Effector memory CD4-positive, alpha-beta T cell (primary cell): ENCODE results near the gene MTHFSD.
A peak's percentile ranks its signal among the peaks of the same experiment; 100 is the strongest.

ENCODE experiments used
- DNase-seq, 3 donors: peaks; one replicate each; pipeline ENCODE4 v3.0.0-alpha.2; 2020
- H3K27ac ChIP-seq: 2 replicates; pipeline ENCODE4 v1.7.0; 2013; ENCODE audit warnings: mild to moderate bottlenecking, low read length, moderate library complexity; ENCODE audit not compliant: insufficient read depth, poor library complexity, severe bottlenecking
- H3K27me3 ChIP-seq: replicated peaks from 2 replicates; pipeline ENCODE4 v1.7.0; 2013; ENCODE audit warnings: mild to moderate bottlenecking, low read length; ENCODE audit not compliant: insufficient read depth, control insufficient read depth, poor library complexity, severe bottlenecking
- H3K36me3 ChIP-seq: 2 replicates; pipeline ENCODE4 v1.7.0; 2013; ENCODE audit warnings: mild to moderate bottlenecking, low read length, moderate library complexity; ENCODE audit not compliant: control insufficient read depth, insufficient read depth
- H3K4me1 ChIP-seq: 2 replicates; pipeline ENCODE4 v1.7.0; 2013; ENCODE audit warnings: low read length, mild to moderate bottlenecking; ENCODE audit not compliant: control insufficient read depth, insufficient read depth, poor library complexity, severe bottlenecking
- H3K4me3 ChIP-seq: 2 replicates; pipeline ENCODE4 v1.7.0; 2013; ENCODE audit warnings: low read length, low read depth, mild to moderate bottlenecking; ENCODE audit not compliant: insufficient read depth, poor library complexity, severe bottlenecking
- H3K9me3 ChIP-seq: 2 replicates; pipeline ENCODE4 v1.7.0; 2013; ENCODE audit warnings: mild to moderate bottlenecking, low read length, moderate library complexity; ENCODE audit not compliant: control insufficient read depth

MTHFSD gene

DNA sequence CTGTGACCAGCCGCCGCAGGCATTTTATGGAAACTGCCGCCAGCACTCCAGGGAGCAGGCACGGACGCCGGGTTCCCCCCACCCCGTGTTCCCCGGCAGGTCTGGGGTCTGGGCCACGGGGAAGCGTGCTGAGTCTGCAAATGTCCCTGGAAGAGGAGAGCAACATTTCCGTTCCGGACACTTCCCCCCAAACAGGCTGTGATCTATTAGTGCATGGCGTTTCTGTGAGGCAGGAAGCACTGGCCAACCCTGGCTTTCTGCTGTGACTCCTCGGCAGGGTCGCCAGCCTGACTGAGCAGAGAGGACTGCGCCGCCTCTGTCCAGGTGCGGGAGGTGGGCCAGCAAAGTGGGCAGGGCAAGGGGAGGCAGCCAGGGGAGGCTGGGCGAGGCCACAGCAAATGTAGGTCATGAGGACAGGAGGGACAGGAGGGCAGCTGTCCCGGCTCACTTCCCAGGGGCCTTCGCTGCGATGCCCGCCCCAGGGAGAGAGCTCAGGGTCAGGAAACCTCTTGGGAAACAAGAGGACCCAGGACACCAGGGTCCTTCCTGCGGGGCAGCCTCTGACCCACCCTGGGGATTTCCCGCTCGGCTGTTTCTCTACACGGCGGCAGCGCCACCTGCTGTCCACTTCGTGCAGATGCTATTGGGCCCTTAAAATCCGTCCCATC, 35.3 kb downstream of the MTHFSD start:
- Histone ChIP-seq H3K27me3 (peaks cover 30% of the 10 kb centered on the region), H3K9me3 (no peaks in the 10 kb centered on the region), H3K27ac (no peak overlapping the region), H3K4me3 (peak overlapping the region; percentile 5), H3K36me3 (no peaks in the 10 kb centered on the region), H3K4me1 (peaks cover 7% of the 10 kb centered on the region)
- DNase-seq: peak; percentile 9 to 30 (median 10)

DNA sequence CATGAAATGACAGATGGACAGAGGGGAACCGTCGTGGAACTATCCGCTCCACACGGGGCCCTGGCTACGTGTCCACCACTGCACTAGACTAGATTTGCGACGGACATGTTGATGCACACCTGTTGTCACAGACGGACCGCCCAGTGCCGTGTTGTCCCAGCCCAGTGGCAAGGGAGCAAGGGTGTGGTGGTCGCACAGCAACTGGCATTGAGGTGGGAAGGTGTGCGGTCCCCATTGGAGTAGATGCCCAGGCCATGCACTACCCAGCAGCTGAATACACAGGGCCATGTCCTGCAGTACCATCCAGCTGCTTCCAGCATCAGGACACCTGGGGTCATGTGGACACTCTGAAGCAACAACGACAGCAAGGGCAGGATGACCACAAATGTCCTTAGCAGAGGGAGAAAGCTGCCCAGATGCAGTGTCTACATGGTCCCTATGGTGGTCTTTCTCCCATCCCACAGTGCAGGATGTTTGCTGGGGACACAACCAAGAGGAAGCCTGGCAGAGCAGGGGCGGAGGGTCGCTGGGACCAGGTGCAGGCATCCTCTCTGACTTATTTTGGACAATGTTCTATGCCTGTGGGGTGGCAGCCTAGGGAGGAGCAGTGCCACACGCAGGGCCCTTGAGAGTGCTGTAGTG, 35.9 kb downstream of the MTHFSD start:
- no peak overlapping the region for H3K27ac ChIP-seq
- no peaks in the 10 kb centered on the region for H3K9me3 ChIP-seq
- no peaks in the 10 kb centered on the region for H3K36me3 ChIP-seq
- H3K27me3 ChIP-seq: peaks cover 30% of the 10 kb centered on the region
- DNase-seq: no peak
- H3K4me3 ChIP-seq: no peak overlapping the region
- peaks cover 7% of the 10 kb centered on the region for H3K4me1 ChIP-seq

DNA sequence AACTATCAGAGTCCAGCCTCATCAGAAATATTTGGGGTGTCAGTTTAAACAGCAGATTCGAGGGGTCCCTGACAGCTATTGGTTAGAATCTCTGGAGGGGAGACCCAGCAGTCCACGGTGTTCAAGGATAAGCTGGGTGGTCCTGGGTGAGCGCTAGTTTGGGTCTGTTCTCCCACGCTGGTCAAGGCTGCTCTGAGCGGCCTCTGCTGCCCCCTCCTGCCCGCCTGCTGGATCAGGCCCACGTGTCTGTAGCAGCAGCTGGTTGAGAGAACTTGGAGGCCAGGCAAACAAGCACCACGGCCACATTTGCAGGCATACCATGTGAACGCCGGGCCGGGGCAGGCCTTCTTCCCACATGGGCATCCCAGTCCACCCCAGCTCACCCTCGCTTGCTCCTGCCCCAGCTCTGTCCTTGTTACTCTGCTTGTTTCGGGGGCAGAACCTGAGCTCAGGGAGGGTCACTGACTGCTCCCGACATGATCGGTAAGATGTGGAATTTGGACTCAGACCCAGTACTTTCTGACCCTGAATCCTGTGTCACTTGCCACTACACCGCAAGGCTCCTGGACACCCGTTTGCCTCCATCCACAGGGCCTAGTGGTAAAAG, 37.3 kb downstream of the MTHFSD start:
- H3K4me1 ChIP-seq: peaks cover 7% of the 10 kb centered on the region
- H3K27me3 ChIP-seq: peaks cover 35% of the 10 kb centered on the region
- no peak overlapping the region for H3K4me3 ChIP-seq
- DNase-seq: no peak
- no peak overlapping the region for H3K27ac ChIP-seq
- H3K9me3 ChIP-seq: no peaks in the 10 kb centered on the region
- H3K36me3 ChIP-seq: no peaks in the 10 kb centered on the region

DNA sequence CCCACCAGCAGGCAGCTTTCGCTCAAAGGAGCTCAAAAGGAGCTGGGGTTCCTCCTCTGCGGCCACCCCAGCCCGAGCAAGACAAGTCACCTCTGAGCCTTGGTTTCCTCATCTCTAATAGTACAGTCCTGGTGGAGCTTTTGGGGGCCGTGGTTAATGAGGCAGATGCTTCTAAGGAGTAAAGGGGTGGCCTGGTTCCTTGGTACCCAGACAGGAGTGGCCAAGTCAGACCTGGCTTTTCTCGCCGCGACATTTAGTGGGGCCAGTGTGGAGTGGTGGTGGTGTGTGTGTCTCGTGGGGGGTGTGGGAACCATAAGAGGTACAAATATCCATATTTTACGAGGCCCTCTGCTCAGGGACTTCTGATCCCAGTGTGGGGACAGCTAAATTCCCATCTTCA, 38.0 kb downstream of the MTHFSD start:
- Histone ChIP-seq H3K36me3 (no peaks in the 10 kb centered on the region), H3K27ac (no peak overlapping the region), H3K27me3 (peaks cover 43% of the 10 kb centered on the region), H3K9me3 (no peaks in the 10 kb centered on the region), H3K4me3 (no peak overlapping the region), H3K4me1 (peaks cover 7% of the 10 kb centered on the region)
- no peak for DNase-seq

DNA sequence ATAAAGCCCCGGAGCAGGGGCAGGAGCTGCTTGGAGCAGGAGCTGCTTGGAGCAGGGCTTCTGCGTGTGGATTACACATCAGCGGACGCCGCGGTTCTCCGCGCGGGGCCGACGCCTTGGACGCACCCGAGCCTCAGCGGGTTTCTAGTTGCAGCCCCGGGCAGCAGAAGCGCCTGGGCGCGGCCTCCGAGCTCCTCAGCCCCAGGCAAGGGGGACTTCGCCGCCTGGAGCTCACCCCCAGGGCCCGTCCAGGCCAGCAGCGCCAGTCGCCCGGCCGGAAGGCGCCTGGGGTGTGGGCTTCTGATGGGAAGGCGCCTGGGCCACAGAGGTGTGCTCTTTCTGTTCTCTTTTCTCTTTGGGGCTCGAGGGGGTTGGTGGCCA, 38.4 kb downstream of the MTHFSD start:
- Histone ChIP-seq H3K27me3 (peaks cover 47% of the 10 kb centered on the region), H3K4me3 (no peak overlapping the region), H3K4me1 (peaks cover 7% of the 10 kb centered on the region), H3K9me3 (no peaks in the 10 kb centered on the region), H3K36me3 (no peaks in the 10 kb centered on the region), H3K27ac (no peak overlapping the region)
- no peak for DNase-seq

DNA sequence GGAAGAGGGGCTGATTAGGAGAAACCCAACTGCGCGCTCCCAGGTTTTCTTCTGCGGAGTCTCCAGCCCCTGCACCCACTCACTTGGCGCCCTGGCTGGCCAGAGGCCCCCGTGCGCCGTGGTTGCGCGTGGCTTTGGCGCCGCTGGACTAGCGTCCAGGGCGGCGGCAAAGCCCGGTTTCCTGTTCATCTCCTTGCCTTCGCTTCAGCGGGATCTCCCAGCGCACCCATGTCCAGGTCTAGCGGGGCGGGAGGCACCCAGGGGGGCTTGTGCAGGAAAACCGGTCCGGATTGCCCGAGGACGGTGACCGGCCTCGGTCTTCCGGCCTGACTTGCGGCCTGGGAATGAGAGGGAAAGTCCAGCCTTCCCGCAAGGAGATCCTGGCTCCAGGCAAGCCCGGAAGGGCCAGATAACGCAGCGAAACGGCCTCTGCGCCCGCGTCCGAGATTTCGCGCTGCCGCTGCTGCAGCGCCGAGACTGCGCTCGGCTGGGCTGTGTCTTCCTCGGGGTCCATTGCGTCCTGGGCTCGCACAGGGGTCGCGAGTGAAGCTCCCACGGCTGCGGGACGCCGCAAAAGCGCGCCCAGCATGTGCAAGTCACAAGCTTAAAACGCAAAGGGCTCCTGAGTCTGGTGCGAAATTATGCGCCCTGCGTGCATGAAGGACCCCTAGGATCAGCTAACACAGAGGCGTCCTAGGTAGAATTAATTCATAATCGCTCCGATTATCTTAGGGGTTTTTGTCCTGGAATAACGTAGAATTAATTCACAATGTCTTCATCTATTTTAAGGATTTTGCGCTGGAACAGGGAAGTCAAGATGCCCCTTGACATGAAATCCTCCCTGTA, 39.0 kb downstream of the MTHFSD start:
- no peaks in the 10 kb centered on the region for H3K9me3 ChIP-seq
- no peak overlapping the region for H3K27ac ChIP-seq
- no peak overlapping the region for H3K4me3 ChIP-seq
- H3K4me1 ChIP-seq: peaks cover 7% of the 10 kb centered on the region
- no peak for DNase-seq
- no peaks in the 10 kb centered on the region for H3K36me3 ChIP-seq
- peaks cover 53% of the 10 kb centered on the region for H3K27me3 ChIP-seq

DNA sequence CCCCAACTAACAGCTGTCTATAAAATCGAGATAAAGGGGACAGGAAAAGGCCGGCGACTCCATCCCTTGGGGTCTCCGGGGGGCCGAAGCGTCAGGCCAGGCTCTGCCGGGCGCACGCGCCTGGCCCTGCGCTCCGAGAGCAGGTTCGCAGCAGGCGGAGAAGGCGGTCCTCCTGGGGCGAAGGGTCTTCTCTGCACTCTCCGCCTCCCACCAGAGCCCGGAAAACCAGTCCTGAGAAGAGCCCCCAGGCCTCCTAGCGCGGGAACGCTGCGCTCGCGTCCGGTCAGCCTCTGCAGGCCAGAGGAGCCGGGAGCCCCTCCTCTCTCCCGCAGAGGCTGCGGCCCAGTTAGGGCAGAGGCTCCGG, 39.6 kb downstream of the MTHFSD start:
- Histone ChIP-seq H3K4me1 (peaks cover 10% of the 10 kb centered on the region), H3K4me3 (no peak overlapping the region), H3K27me3 (peaks cover 52% of the 10 kb centered on the region), H3K36me3 (no peaks in the 10 kb centered on the region), H3K27ac (no peak overlapping the region), H3K9me3 (no peaks in the 10 kb centered on the region)
- no peak for DNase-seq

DNA sequence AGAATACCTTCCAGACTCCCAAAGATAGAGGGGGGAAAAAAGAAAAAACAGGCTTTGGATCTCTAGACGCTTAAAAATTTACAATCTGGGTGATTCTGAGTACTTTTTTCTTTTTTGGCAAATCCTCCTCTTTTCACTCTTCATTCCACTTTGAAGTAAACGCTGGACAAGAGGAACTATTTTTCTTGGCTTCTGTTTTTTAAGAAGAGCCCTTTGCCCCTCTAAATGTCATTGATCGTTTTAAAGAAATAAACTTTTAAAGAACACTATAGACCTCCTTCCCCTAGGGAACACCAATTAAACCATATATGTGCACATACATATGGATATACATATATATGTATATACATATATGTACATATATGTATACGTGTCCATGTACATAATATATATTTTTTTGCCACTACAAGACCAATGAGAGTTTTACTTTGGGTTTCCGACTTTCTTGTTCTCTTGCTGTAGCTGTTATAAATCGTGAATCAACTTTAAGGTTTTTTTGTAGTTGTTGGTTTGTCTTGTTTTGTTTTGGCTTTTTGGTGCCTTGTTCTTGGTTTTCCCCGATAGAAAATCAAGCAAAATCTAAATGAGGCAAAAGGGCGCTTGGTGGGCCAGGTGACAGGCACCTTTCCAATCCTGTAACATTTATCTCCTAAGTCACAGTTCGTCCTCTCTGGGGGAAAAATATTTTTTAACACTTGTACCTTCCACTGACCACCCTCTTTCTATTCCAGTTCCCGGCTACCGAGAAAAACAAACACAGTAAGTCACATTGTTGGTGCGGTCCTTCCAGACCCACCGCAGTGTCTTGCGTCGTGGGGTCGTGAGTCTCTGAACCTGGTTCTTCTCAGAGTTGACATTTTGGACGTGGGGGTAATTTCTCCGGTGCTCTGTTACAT, 40.3 kb downstream of the MTHFSD start:
- Histone ChIP-seq H3K36me3 (no peaks in the 10 kb centered on the region), H3K4me1 (peaks cover 8% of the 10 kb centered on the region), H3K27ac (no peak overlapping the region), H3K9me3 (no peaks in the 10 kb centered on the region), H3K27me3 (peaks cover 50% of the 10 kb centered on the region), H3K4me3 (no peak overlapping the region)
- no peak for DNase-seq

GRCh38 chr16:86513471-86514277, 41.4 kb downstream of the MTHFSD start:
- H3K27me3 ChIP-seq: peaks cover 56% of the 10 kb centered on the region
- no peak for DNase-seq
- H3K4me3 ChIP-seq: no peak overlapping the region
- peaks cover 16% of the 10 kb centered on the region for H3K4me1 ChIP-seq
- H3K36me3 ChIP-seq: no peaks in the 10 kb centered on the region
- H3K27ac ChIP-seq: no peak overlapping the region
- no peaks in the 10 kb centered on the region for H3K9me3 ChIP-seq
